Nephron (organoid): ENCODE results near the gene UBA52.

Experiments
- H3K27ac Mint-ChIP-seq, 3 experiments: 2 replicates each; pipeline ENCODE4 v1.8.0; 2020; ENCODE audit warnings: mixed read lengths in 3 of 3, mild to moderate bottlenecking in 2 of 3, moderate library complexity in 1 of 3
- H3K27me3 Mint-ChIP-seq: 2 replicates; pipeline ENCODE4 v1.8.0; 2021; ENCODE audit warnings: low read depth, mild to moderate bottlenecking, moderate library complexity, mixed read lengths
- H3K36me3 Mint-ChIP-seq: 2 replicates; pipeline ENCODE4 v1.8.0; 2020; ENCODE audit warnings: low read depth, mixed read lengths
- H3K4me1 Mint-ChIP-seq: 2 replicates; pipeline ENCODE4 v1.8.0; 2020; ENCODE audit warnings: mixed read lengths
- H3K4me3 Mint-ChIP-seq, 3 experiments: 2 replicates each; pipeline ENCODE4 v1.8.0; 2020; ENCODE audit warnings: mild to moderate bottlenecking in 3 of 3, mixed read lengths in 3 of 3, moderate library complexity in 2 of 3
- H3K9me3 Mint-ChIP-seq: 2 replicates; pipeline ENCODE4 v1.8.0; 2020; ENCODE audit warnings: mixed read lengths
- TF ChIP-seq, protein P1 (sequence below), 3 experiments: fragments of 200-600 bp; sonication (generic); IDR thresholded peaks; one replicate each; pipeline ENCODE4 v1.5.0; 2021; ENCODE audit warnings: antibody characterized with exemption in 3 of 3; ENCODE audit not compliant: unreplicated experiment in 3 of 3

The UBA52 gene

GRCh38 chr19:18616023-18616422, 44.4 kb downstream of the UBA52 start:
- Mint-ChIP-seq H3K4me3 (no peak overlapping the region), H3K27ac (no peak overlapping the region), H3K9me3 (peaks cover 7% of the 10 kb centered on the region), H3K4me1 (peaks cover 4% of the 10 kb centered on the region), H3K27me3 (peaks cover 66% of the 10 kb centered on the region), H3K36me3 (peaks cover 4% of the 10 kb centered on the region)
- TF ChIP-seq, protein P1, sequence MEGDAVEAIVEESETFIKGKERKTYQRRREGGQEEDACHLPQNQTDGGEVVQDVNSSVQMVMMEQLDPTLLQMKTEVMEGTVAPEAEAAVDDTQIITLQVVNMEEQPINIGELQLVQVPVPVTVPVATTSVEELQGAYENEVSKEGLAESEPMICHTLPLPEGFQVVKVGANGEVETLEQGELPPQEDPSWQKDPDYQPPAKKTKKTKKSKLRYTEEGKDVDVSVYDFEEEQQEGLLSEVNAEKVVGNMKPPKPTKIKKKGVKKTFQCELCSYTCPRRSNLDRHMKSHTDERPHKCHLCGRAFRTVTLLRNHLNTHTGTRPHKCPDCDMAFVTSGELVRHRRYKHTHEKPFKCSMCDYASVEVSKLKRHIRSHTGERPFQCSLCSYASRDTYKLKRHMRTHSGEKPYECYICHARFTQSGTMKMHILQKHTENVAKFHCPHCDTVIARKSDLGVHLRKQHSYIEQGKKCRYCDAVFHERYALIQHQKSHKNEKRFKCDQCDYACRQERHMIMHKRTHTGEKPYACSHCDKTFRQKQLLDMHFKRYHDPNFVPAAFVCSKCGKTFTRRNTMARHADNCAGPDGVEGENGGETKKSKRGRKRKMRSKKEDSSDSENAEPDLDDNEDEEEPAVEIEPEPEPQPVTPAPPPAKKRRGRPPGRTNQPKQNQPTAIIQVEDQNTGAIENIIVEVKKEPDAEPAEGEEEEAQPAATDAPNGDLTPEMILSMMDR (IDR thresholded peaks at IDR 0.05; ENCODE audit: unreplicated experiment in 3 of 3): no peak

GRCh38 chr19:18617562-18617961, 45.9 kb downstream of the UBA52 start:
- H3K4me3 Mint-ChIP-seq: no peak overlapping the region

GRCh38 chr19:18618236-18618635, 46.6 kb downstream of the UBA52 start:
- Mint-ChIP-seq H3K9me3 (peaks cover 7% of the 10 kb centered on the region), H3K27me3 (peaks cover 48% of the 10 kb centered on the region), H3K4me3 (no peak overlapping the region), H3K4me1 (no peaks in the 10 kb centered on the region), H3K27ac (no peak overlapping the region), H3K36me3 (peaks cover 4% of the 10 kb centered on the region)
- TF ChIP-seq, protein P1 (IDR thresholded peaks at IDR 0.05; ENCODE audit: unreplicated experiment in 3 of 3): no peak

More at GRCh38 chr19:18617562-18617961, 45.9 kb downstream of the UBA52 start:
- Mint-ChIP-seq H3K9me3 (peaks cover 7% of the 10 kb centered on the region), H3K4me1 (no peaks in the 10 kb centered on the region), H3K27me3 (peaks cover 52% of the 10 kb centered on the region), H3K27ac (no peak overlapping the region), H3K36me3 (peaks cover 4% of the 10 kb centered on the region)
- TF ChIP-seq, protein P1 (IDR thresholded peaks at IDR 0.05; ENCODE audit: unreplicated experiment in 3 of 3): no peak

- peaks cover 7% of the 10 kb centered on the region for H3K9me3 Mint-ChIP-seq
- H3K4me1 Mint-ChIP-seq: no peaks in the 10 kb centered on the region
- H3K27ac Mint-ChIP-seq: no peak overlapping the region
- peaks cover 27% of the 10 kb centered on the region for H3K27me3 Mint-ChIP-seq
- TF ChIP-seq, protein P1 (IDR thresholded peaks at IDR 0.05; ENCODE audit: unreplicated experiment in 3 of 3): no peak
- peaks cover 4% of the 10 kb centered on the region for H3K36me3 Mint-ChIP-seq
- no peak overlapping the region for H3K4me3 Mint-ChIP-seq
Measured at GRCh38 chr19:18620311-18620710, 48.7 kb downstream of the UBA52 start.

DNA sequence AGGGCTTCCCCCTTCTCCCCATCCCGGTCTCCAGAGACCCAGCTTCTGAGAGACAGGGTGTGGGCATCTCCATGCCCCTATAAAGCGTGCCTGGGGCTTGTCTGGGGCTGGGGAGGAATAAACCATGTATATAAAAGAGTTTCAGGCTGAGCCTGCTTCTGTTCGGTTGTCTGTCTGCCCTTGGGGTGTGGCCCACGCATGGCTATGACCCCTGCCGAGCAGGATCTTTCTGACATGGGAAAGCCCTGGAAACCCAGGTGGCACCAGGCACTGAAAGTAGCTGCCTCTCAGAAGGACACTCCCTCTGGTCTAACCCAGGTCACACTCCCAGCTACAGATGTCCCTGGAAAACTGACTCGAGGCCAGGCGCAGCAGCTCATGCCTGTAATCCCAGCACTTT, 49.2 kb downstream of the UBA52 start:
- H3K9me3 Mint-ChIP-seq: peaks cover 7% of the 10 kb centered on the region
- no peaks in the 10 kb centered on the region for H3K4me1 Mint-ChIP-seq
- H3K27ac Mint-ChIP-seq: no peak overlapping the region
- TF ChIP-seq, protein P1 (IDR thresholded peaks at IDR 0.05; ENCODE audit: unreplicated experiment in 3 of 3): no peak
- peaks cover 21% of the 10 kb centered on the region for H3K27me3 Mint-ChIP-seq
- H3K4me3 Mint-ChIP-seq: no peak overlapping the region
- H3K36me3 Mint-ChIP-seq: peaks cover 4% of the 10 kb centered on the region

DNA sequence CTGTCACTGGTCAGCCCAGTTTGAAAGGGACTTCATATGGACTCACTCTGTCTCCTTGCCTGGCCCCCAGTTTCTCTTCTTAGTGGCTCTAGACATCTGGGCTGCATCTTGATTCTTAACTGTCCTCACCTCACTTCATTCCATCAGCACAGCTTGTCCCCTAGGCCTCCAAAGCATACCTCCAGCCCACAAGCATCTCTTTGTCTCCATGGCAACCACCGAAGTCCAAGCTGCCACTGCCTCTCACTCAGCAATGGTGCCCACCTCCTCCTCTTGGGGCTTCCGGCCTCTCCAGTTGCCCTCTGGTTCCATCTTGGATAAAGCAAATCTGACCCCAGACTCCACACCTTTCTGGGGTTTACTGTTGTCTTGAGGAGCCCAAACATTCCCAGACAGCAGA, 55.2 kb downstream of the UBA52 start:
- H3K4me3 Mint-ChIP-seq: no peak overlapping the region
- no peaks in the 10 kb centered on the region for H3K9me3 Mint-ChIP-seq
- H3K27ac Mint-ChIP-seq: no peak overlapping the region
- H3K4me1 Mint-ChIP-seq: no peaks in the 10 kb centered on the region
- peaks cover 18% of the 10 kb centered on the region for H3K27me3 Mint-ChIP-seq
- TF ChIP-seq, protein P1 (IDR thresholded peaks at IDR 0.05; ENCODE audit: unreplicated experiment in 3 of 3): no peak
- no peaks in the 10 kb centered on the region for H3K36me3 Mint-ChIP-seq
